Spleen (tissue), 11 donors: ENCODE measurements around the gene NRL. TPM values are rescaled to one million over a fixed set of nuclear protein-coding genes. Genes with fewer than 3 reads are reported as not detected.

Experiments used
- DNase-seq: peaks from one replicate; pipeline ENCODE4 v3.0.0-alpha.2; 2020
- H3K27ac ChIP-seq, 8 donors: fragments of 200-600 bp; sonication (generic) in 7 of 8; 1 replicate in 4 of 8; 2 replicates in 4 of 8; pipeline versions ENCODE4 v1.5.0 to v1.8.0; 2016 to 2021; ENCODE audit warnings: inconsistent platforms in 4 of 8, mild to moderate bottlenecking in 4 of 8, moderate library complexity in 1 of 8
- H3K27me3 ChIP-seq, 7 donors: fragments of 200-600 bp; sonication (generic) in 6 of 7; replicated peaks in 1 of 7; 1 replicate in 4 of 7; 2 replicates in 3 of 7; pipeline versions ENCODE4 v1.5.0 to v1.8.0; 2016 to 2021; ENCODE audit warnings: inconsistent platforms in 3 of 7, mild to moderate bottlenecking in 1 of 7
- H3K36me3 ChIP-seq, 6 donors: fragments of 200-600 bp; sonication (generic) in 5 of 6; 1 replicate in 4 of 6; 2 replicates in 2 of 6; pipeline versions ENCODE4 v1.5.0 to v1.8.0; 2016 to 2021; ENCODE audit warnings: inconsistent platforms in 2 of 6
- H3K4me1 ChIP-seq, 6 donors: fragments of 200-600 bp; sonication (generic) in 5 of 6; 1 replicate in 3 of 6; 2 replicates in 3 of 6; pipeline versions ENCODE4 v1.5.0 to v1.8.0; 2016 to 2021; ENCODE audit warnings: inconsistent platforms in 3 of 6
- H3K4me3 ChIP-seq, 8 donors: fragments of 200-600 bp; sonication (generic) in 7 of 8; 1 replicate in 4 of 8; 2 replicates in 4 of 8; pipeline versions ENCODE4 v1.5.0 to v1.8.0; 2016 to 2021; ENCODE audit warnings: inconsistent platforms in 4 of 8, mild to moderate bottlenecking in 4 of 8, moderate library complexity in 2 of 8
- H3K9me3 ChIP-seq, 8 donors: fragments of 200-600 bp; sonication (generic) in 7 of 8; 1 replicate in 4 of 8; 2 replicates in 4 of 8; pipeline versions ENCODE4 v1.5.0 to v1.8.0; 2016 to 2021; ENCODE audit warnings: inconsistent platforms in 4 of 8
- POLR2A ChIP-seq, 3 donors: fragments of 450-650 bp; IDR thresholded peaks; one replicate each; pipeline ENCODE4 v1.5.1; 2017; ENCODE audit warnings: antibody characterized with exemption in 3 of 3, mild to moderate bottlenecking in 1 of 3
- POLR2AphosphoS5 ChIP-seq, 3 donors: sonication (generic); formaldehyde crosslinking; IDR thresholded peaks; one replicate each; pipeline ENCODE4 v1.5.1; 2017; ENCODE audit warnings: antibody characterized with exemption in 3 of 3
- WGBS, 5 donors: extraction: QIAGEN DNeasy Blood & Tissue Kit in 3 of 5; methylation state at CpG; one replicate each; pipeline versions ENCODE4 v1.1.5 to v1.1.7; 2013 to 2018; 5-methylcytosine and 5-hydroxymethylcytosine counted together
- intact Hi-C: fragments of 100-400 bp; cut with DNase I; formaldehyde crosslinking; loops from one replicate; pipeline ENCODE4 v1.15.0; 2023; ENCODE audit warnings: low total_unique reads
- polyA plus RNA-seq, 3 donors: library from polyadenylated mRNA; stranded (reverse); fragments of 200-250 nt; gene quantifications; one replicate each; pipeline ENCODE4 v1.2.1, GENCODE V29; 2013
- total RNA-seq, 7 donors: library from RNA; depleted of rRNA in 3 of 7; stranded (reverse); fragments of >200 nt in 3 of 7; fragmentation: NEBNext Ultra II Directional in 4 of 7; extraction: Animal tissue kit (Norgen Biotek cat#: 25700) in 4 of 7; gene quantifications; one replicate each; pipeline versions ENCODE4 v1.1.0 to v1.2.1, GENCODE V29; 2016 to 2021
- TF ChIP-seq, protein P1 (sequence below), 11 experiments: fragments of 200-600 bp in 7 of 11; fragments of 450-650 bp in 4 of 11; sonication (generic) in 4 of 11; IDR thresholded peaks in 8 of 11; conservative IDR thresholded peaks in 3 of 11; 1 replicate in 7 of 11; 2 replicates in 4 of 11; pipeline versions ENCODE4 v1.4.0 to v1.8.0; 2016 to 2021; ENCODE audit warnings: antibody characterized with exemption in 11 of 11, inconsistent platforms in 4 of 11, mild to moderate bottlenecking in 1 of 11
- donor health status: healthy with polysubstance abuse.
- donor health status: DM: no; HTN: no; CAD: no; lungs with moderate emphysema.
- donor health status: DM: no; HTN: no; CAD: no.
- donor health status: Bipolar disorder and iron deficiency.
- donor health status: healthy.
- donor health status: DM: no; HTN: no; CAD: no.
- donor health status: DM: yes; HTN: yes; CAD: no.

The NRL gene
- total and polyA plus RNA-seq, 10 donors, result 2.0 to 7.8 (median 4.0) TPM

- Histone ChIP-seq H3K4me3 (peak overlapping the region in 1 of 8 donors; percentile 94), H3K27ac (no peak overlapping the region), H3K4me1 (peaks cover 8 to 49% (median 26%) of the 10 kb centered on the region in 6 donors), H3K27me3 (peaks cover 0 to 30% (median 0%) of the 10 kb centered on the region in 7 donors), H3K9me3 (no peaks in the 10 kb centered on the region), H3K36me3 (no peaks in the 10 kb centered on the region)
- TF ChIP-seq POLR2AphosphoS5 (IDR thresholded peaks at IDR 0.05) (no peak), POLR2A (IDR thresholded peaks at IDR 0.05) (no peak)
- TF ChIP-seq, protein P1, sequence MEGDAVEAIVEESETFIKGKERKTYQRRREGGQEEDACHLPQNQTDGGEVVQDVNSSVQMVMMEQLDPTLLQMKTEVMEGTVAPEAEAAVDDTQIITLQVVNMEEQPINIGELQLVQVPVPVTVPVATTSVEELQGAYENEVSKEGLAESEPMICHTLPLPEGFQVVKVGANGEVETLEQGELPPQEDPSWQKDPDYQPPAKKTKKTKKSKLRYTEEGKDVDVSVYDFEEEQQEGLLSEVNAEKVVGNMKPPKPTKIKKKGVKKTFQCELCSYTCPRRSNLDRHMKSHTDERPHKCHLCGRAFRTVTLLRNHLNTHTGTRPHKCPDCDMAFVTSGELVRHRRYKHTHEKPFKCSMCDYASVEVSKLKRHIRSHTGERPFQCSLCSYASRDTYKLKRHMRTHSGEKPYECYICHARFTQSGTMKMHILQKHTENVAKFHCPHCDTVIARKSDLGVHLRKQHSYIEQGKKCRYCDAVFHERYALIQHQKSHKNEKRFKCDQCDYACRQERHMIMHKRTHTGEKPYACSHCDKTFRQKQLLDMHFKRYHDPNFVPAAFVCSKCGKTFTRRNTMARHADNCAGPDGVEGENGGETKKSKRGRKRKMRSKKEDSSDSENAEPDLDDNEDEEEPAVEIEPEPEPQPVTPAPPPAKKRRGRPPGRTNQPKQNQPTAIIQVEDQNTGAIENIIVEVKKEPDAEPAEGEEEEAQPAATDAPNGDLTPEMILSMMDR (IDR thresholded peaks at IDR 0.05 in 8 of 11, conservative IDR thresholded peaks at IDR 0.05 in 3 of 11), result no peak
- 72 to 84% (median 81%) methylated on average over 9 to 10 of the region's 10 CpGs for WGBS, 5 donors
- intact Hi-C loops, result no loop called here
- DNase-seq, result no peak
Measured at GRCh38 chr14:24053548-24054323, 61.0 kb downstream of the NRL start.

- no peaks in the 10 kb centered on the region for H3K36me3 ChIP-seq
- no peaks in the 10 kb centered on the region for H3K9me3 ChIP-seq
- intact Hi-C loops, result no loop called here
- H3K4me3 ChIP-seq, result peak overlapping the region in 7 of 8 donors; percentile 54 to 94 (median 76)
- no peak overlapping the region for H3K27ac ChIP-seq
- no peak for DNase-seq
- TF ChIP-seq POLR2A (IDR thresholded peaks at IDR 0.05), result no peak
- TF ChIP-seq, protein P1 (IDR thresholded peaks at IDR 0.05 in 8 of 11, conservative IDR thresholded peaks at IDR 0.05 in 3 of 11), result no peak
- TF ChIP-seq POLR2AphosphoS5 (IDR thresholded peaks at IDR 0.05), result no peak
- H3K27me3 ChIP-seq, result peaks cover 0 to 30% (median 0%) of the 10 kb centered on the region in 7 donors
- 42 to 67% (median 57%) methylated on average over 9 to 20 of the region's 20 CpGs for WGBS, 5 donors
- H3K4me1 ChIP-seq, result peaks cover 8 to 44% (median 28%) of the 10 kb centered on the region in 6 donors
Measured at GRCh38 chr14:24052656-24053547, 61.8 kb downstream of the NRL start.

- H3K27me3 ChIP-seq, result peaks cover 0 to 30% (median 0%) of the 10 kb centered on the region in 7 donors
- no peak for TF ChIP-seq POLR2A (IDR thresholded peaks at IDR 0.05)
- peak; percentile 56 to 78 (median 74) for TF ChIP-seq POLR2AphosphoS5 (IDR thresholded peaks at IDR 0.05)
- H3K36me3 ChIP-seq, result no peaks in the 10 kb centered on the region
- WGBS, 5 donors, result 0 to 2% (median 0%) methylated on average over 30 to 92 of the region's 92 CpGs
- H3K9me3 ChIP-seq, result no peaks in the 10 kb centered on the region
- H3K4me3 ChIP-seq, result peak within 1 kb of the TSS; percentile 50 to 94 (median 74)
- intact Hi-C loops, result no loop called here
- peak within 1 kb of the TSS in 6 of 8 donors; percentile 59 to 80 (median 70) for H3K27ac ChIP-seq
- peak; percentile 91 for DNase-seq
- peaks cover 8 to 43% (median 28%) of the 10 kb centered on the region in 6 donors for H3K4me1 ChIP-seq
Measured at GRCh38 chr14:24051789-24052655, 62.7 kb downstream of the NRL start, which contains the start of gene CARMIL3. Gene CARMIL3, plus strand, starts transcription at chr14:24052009. Its CDS starts 145 bp downstream, at chr14:24052154.
